ENCODE results near the gene CHMP4A. TPM values are rescaled to one million over a fixed set of nuclear protein-coding genes. Genes with fewer than 3 reads are reported as not detected.
A peak's percentile ranks its signal among the peaks of the same experiment; 100 is the strongest.

CHMP4A gene
- total and polyA plus RNA-seq, 2 of the 13 experiments (the other 11 are each of a cell fraction or from before 2014, with no cell fraction given) = 83.6 to 113 TPM

GRCh38 chr14:24188251-24189058 is 24.8 kb downstream of the CHMP4A start, which contains the start of gene IPO4 (continued):
- TF ChIP-seq ZNF710 (CRISPR knock-in tag; IDR thresholded peaks at IDR 0.05; ENCODE audit: borderline replicate concordance) (peak; percentile 95), TFDP2 (CRISPR knock-in tag; IDR thresholded peaks at IDR 0.05) (peak; percentile 96), CSRNP1 (CRISPR knock-in tag; IDR thresholded peaks at IDR 0.05) (peak; percentile 100), CSRNP2 (CRISPR knock-in tag; conservative IDR thresholded peaks at IDR 0.05; ENCODE audit: low read depth) (no peak), ZNF431 (CRISPR knock-in tag; IDR thresholded peaks at IDR 0.05; ENCODE audit: borderline replicate concordance, low read depth) (no peak), MED13 (CRISPR knock-in tag; IDR thresholded peaks at IDR 0.05) (peak; percentile 95), ZNF776 (CRISPR knock-in tag; IDR thresholded peaks at IDR 0.05) (peak; percentile 99), FOXP1 (IDR thresholded peaks at IDR 0.05) (no peak), FOXP1 (CRISPR knock-in tag; IDR thresholded peaks at IDR 0.05) (peak; percentile 70), GLMP (CRISPR knock-in tag; IDR thresholded peaks at IDR 0.05; ENCODE audit: borderline replicate concordance) (no peak), PBX3 (CRISPR knock-in tag; IDR thresholded peaks at IDR 0.05; ENCODE audit: borderline replicate concordance) (peak; percentile 42), ZNF367 (CRISPR knock-in tag; IDR thresholded peaks at IDR 0.05; ENCODE audit: borderline replicate concordance) (peak; percentile 84; the same call in 1 of the 2 replicates), ZFP41 (CRISPR knock-in tag; IDR thresholded peaks at IDR 0.05; ENCODE audit: borderline replicate concordance) (peak; percentile 95), ZNF501 (CRISPR knock-in tag; IDR thresholded peaks at IDR 0.05) (peak; percentile 100), PLRG1 (conservative IDR thresholded peaks at IDR 0.05) (no peak), KLF9 (CRISPR knock-in tag; IDR thresholded peaks at IDR 0.05; ENCODE audit: low read depth) (peak; percentile 98), ZBTB42 (CRISPR knock-in tag; IDR thresholded peaks at IDR 0.05) (peak; percentile 82; the same call in 1 of the 2 replicates), FOXK2 (IDR thresholded peaks at IDR 0.05) (peak; percentile 91), NFIB (CRISPR knock-in tag; IDR thresholded peaks at IDR 0.05; ENCODE audit: borderline replicate concordance) (peak; percentile 93; the same call in 1 of the 2 replicates)

All from HepG2 (cell line).